Transverse colon (tissue), 4 donors: ENCODE data around the gene JADE2. TPM values are rescaled to one million over a fixed set of nuclear protein-coding genes. Genes with fewer than 3 reads are reported as not detected.

Experiments used
- DNase-seq: peaks from one replicate; pipeline ENCODE4 v3.0.0-alpha.2; 2019
- H3K27ac ChIP-seq, 4 donors: fragments of 200-600 bp; sonication (generic); 2 replicates each; pipeline ENCODE4 v1.5.1; 2016 to 2018; ENCODE audit warnings: inconsistent platforms in 4 of 4
- H3K27me3 ChIP-seq: fragments of 200-600 bp; sonication (generic); 2 replicates; pipeline ENCODE4 v1.5.1; 2017; ENCODE audit warnings: inconsistent platforms
- H3K36me3 ChIP-seq, 4 donors: fragments of 200-600 bp; sonication (generic); 2 replicates each; pipeline ENCODE4 v1.5.1; 2017 to 2019; ENCODE audit warnings: inconsistent platforms in 4 of 4
- H3K4me1 ChIP-seq, 4 donors: fragments of 200-600 bp; sonication (generic); 2 replicates each; pipeline ENCODE4 v1.5.1; 2017 to 2020; ENCODE audit warnings: inconsistent platforms in 4 of 4
- H3K4me3 ChIP-seq, 4 donors: fragments of 200-600 bp; sonication (generic); 1 replicate in 1 of 4; 2 replicates in 3 of 4; pipeline versions ENCODE4 v1.5.1 to v1.6.1; 2017 to 2019; ENCODE audit warnings: inconsistent platforms in 4 of 4
- H3K9me3 ChIP-seq, 2 donors: fragments of 200-600 bp; sonication (generic); 2 replicates each; pipeline ENCODE4 v1.5.1; 2017 to 2019; ENCODE audit warnings: inconsistent platforms in 2 of 2
- CTCF ChIP-seq, 5 experiments: fragments of 200-600 bp in 3 of 5; fragments of 450-650 bp in 2 of 5; sonication (generic) in 3 of 5; IDR thresholded peaks; 1 replicate in 2 of 5; 2 replicates in 3 of 5; pipeline ENCODE4 v1.5.1; 2016 to 2017; ENCODE audit warnings: antibody characterized with exemption in 5 of 5, inconsistent platforms in 3 of 5, mild to moderate bottlenecking in 2 of 5, moderate library complexity in 1 of 5
- EP300 ChIP-seq: sonication (generic); formaldehyde crosslinking; IDR thresholded peaks from one replicate; pipeline ENCODE4 v1.6.1; 2017; ENCODE audit warnings: antibody characterized with exemption, low read depth
- POLR2A ChIP-seq: fragments of 450-650 bp; IDR thresholded peaks from one replicate; pipeline ENCODE4 v1.6.1; 2016; ENCODE audit warnings: antibody characterized with exemption, mild to moderate bottlenecking, moderate library complexity
- POLR2AphosphoS5 ChIP-seq, 3 donors: sonication (generic); formaldehyde crosslinking; IDR thresholded peaks; one replicate each; pipeline ENCODE4 v1.6.1; 2016; ENCODE audit warnings: antibody characterized with exemption in 3 of 3
- WGBS, 2 donors: methylation state at CpG; one replicate each; pipeline ENCODE4 v1.1.5; 2018; ENCODE audit warnings: low coverage in 1 of 2; 5-methylcytosine and 5-hydroxymethylcytosine counted together
- in situ Hi-C, 4 donors: fragments of 200-750 bp; cut with MboI; loops; one replicate each; pipeline versions ENCODE4 v1.15.0 to v1.15.1; 2017; ENCODE audit warnings: low sequenced_read_pairs in 3 of 4, low pct_ligation_motif_present in 1 of 4, low pct_unique_long_range_greater_than_20kb in 1 of 4
- intact Hi-C: fragments of 100-400 bp; cut with DNase I; formaldehyde crosslinking; loops from one replicate; pipeline ENCODE4 v1.15.1; 2023; ENCODE audit warnings: low total_unique reads
- total RNA-seq, 4 donors: library from RNA; depleted of rRNA; stranded (reverse); fragments of >200 nt; gene quantifications; one replicate each; pipeline ENCODE4 v1.1.0, GENCODE V29; 2016

Gene JADE2
- total RNA-seq, 4 donors from 2014 or later, result 36.6 to 50.1 (median 41.4) TPM

GRCh38 chr5:134582941-134583340, 57.5 kb downstream of the JADE2 start:
- Histone ChIP-seq H3K27me3 (no peaks in the 10 kb centered on the region), H3K4me3 (no peak overlapping the region), H3K4me1 (peaks cover 0 to 14% (median 5%) of the 10 kb centered on the region in 4 donors), H3K36me3 (peaks cover 0 to 17% (median 7%) of the 10 kb centered on the region in 4 donors), H3K9me3 (no peaks in the 10 kb centered on the region), H3K27ac (no peak overlapping the region)
- intact Hi-C loops (loop anchor here (5.0 kb wide), 1 partner anchor 401 kb away; no protein-coding TSS in a partner anchor), in situ Hi-C loops (loop anchor here in 3 of 4 donors (5.0 to 25.0 kb wide), 5 partner anchors 171 to 398 kb away; partner anchors contain the start of genes CDKN2AIPNL (in 1 of the 3) and SKP1 (in 1 of the 3))
- 90 to 95% methylated on average over 7 to 10 of the region's 10 CpGs for WGBS, 2 donors
- no peak for DNase-seq
- TF ChIP-seq POLR2A (no peak), POLR2AphosphoS5 (IDR thresholded peaks at IDR 0.05) (no peak), EP300 (no peak), CTCF (IDR thresholded peaks at IDR 0.05) (no peak)

GRCh38 chr5:134583766-134584165, 58.3 kb downstream of the JADE2 start:
- H3K27ac ChIP-seq, result no peak overlapping the region
- in situ Hi-C loops, result loop anchor here in 3 of 4 donors (5.0 to 25.0 kb wide), 5 partner anchors 171 to 399 kb away; partner anchors contain the start of genes CDKN2AIPNL (in 1 of the 3) and SKP1 (in 1 of the 3)
- intact Hi-C loops, result loop anchor here (5.0 kb wide), 1 partner anchor 401 kb away; no protein-coding TSS in a partner anchor

GRCh38 chr5:134584662-134585061, 59.2 kb downstream of the JADE2 start:
- Histone ChIP-seq H3K4me3 (no peak overlapping the region), H3K9me3 (no peaks in the 10 kb centered on the region), H3K36me3 (peaks cover 0 to 3% (median under 1%) of the 10 kb centered on the region in 4 donors), H3K4me1 (peaks cover 0 to 14% (median 5%) of the 10 kb centered on the region in 4 donors), H3K27ac (no peak overlapping the region), H3K27me3 (no peaks in the 10 kb centered on the region)
- TF ChIP-seq POLR2AphosphoS5 (IDR thresholded peaks at IDR 0.05) (no peak), POLR2A (no peak), CTCF (IDR thresholded peaks at IDR 0.05) (no peak), EP300 (no peak)
- WGBS, 2 donors, result 65% methylated on average over 3 of the region's 3 CpGs; no CpG with 5 or more reads in 1 of the 2 donors
- DNase-seq, result no peak
- in situ Hi-C loops, result loop anchor here in 3 of 4 donors (5.0 to 25.0 kb wide), 5 partner anchors 172 to 400 kb away; partner anchors contain the start of genes CDKN2AIPNL (in 1 of the 3) and SKP1 (in 1 of the 3)
- intact Hi-C loops, result loop anchor here (5.0 kb wide), 2 partner anchors 282 to 402 kb away; no protein-coding TSS in a partner anchor

More at GRCh38 chr5:134583766-134584165, 58.3 kb downstream of the JADE2 start:
- H3K4me3 ChIP-seq, result no peak overlapping the region
- TF ChIP-seq EP300 (no peak), CTCF (IDR thresholded peaks at IDR 0.05) (no peak), POLR2A (no peak), POLR2AphosphoS5 (IDR thresholded peaks at IDR 0.05) (no peak)
- DNase-seq, result no peak
- no peaks in the 10 kb centered on the region for H3K9me3 ChIP-seq
- 55% methylated on average over 2 of the region's 2 CpGs; no CpG with 5 or more reads in 1 of the 2 donors for WGBS, 2 donors
- H3K36me3 ChIP-seq, result peaks cover 0 to 12% (median 5%) of the 10 kb centered on the region in 4 donors
- peaks cover 0 to 14% (median 5%) of the 10 kb centered on the region in 4 donors for H3K4me1 ChIP-seq
- H3K27me3 ChIP-seq, result no peaks in the 10 kb centered on the region

GRCh38 chr5:134585966-134586365, 60.5 kb downstream of the JADE2 start:
- Histone ChIP-seq H3K36me3 (no peaks in the 10 kb centered on the region), H3K4me1 (peaks cover 0 to 16% (median 5%) of the 10 kb centered on the region in 4 donors), H3K27ac (no peak overlapping the region), H3K27me3 (no peaks in the 10 kb centered on the region), H3K9me3 (no peaks in the 10 kb centered on the region), H3K4me3 (no peak overlapping the region)
- intact Hi-C loops (loop anchor here (5.0 kb wide), 1 partner anchor 284 kb away; no protein-coding TSS in a partner anchor), in situ Hi-C loops (loop anchor here in 3 of 4 donors (10.0 to 25.0 kb wide), 4 partner anchors 174 to 401 kb away; partner anchors contain the start of genes CDKN2AIPNL (in 1 of the 3) and SKP1 (in 1 of the 3))
- no peak for TF ChIP-seq POLR2A
- TF ChIP-seq CTCF (IDR thresholded peaks at IDR 0.05), result no peak
- no peak for TF ChIP-seq EP300
- no peak for TF ChIP-seq POLR2AphosphoS5 (IDR thresholded peaks at IDR 0.05)
- DNase-seq, result no peak
- 100% methylated on average over 2 of the region's 2 CpGs; no CpG with 5 or more reads in 1 of the 2 donors for WGBS, 2 donors
